SH-SY5Y (cell line): Measurements from ENCODE around the gene SCYGR6.

Experiments
- GATA2 ChIP-seq: IDR thresholded peaks from 2 replicates; pipeline ENCODE4 v1.6.1; 2011; ENCODE audit warnings: mild to moderate bottlenecking, low read depth, low read length
- GATA3 ChIP-seq: IDR thresholded peaks from 2 replicates; pipeline ENCODE4 v1.6.1; 2011; ENCODE audit warnings: low read depth, mild to moderate bottlenecking, low read length, moderate library complexity

- TF ChIP-seq GATA2 (no peak), GATA3 (no peak)
Observed at GRCh38 chr2:227703961-227704360, 20.6 kb downstream of the SCYGR6 start.
